ENCODE results near the gene FABP6. TPM values are rescaled to one million over a fixed set of nuclear protein-coding genes. Genes with fewer than 3 reads are reported as not detected.

The FABP6 gene
- total RNA-seq, 1 donor from 2014 or later, result not detected

- DNase-seq, result no peak
- POLR2A ChIA-PET, result no interaction called here
- H3K27ac Mint-ChIP-seq, result no peak overlapping the region
- intact Hi-C loops (cut with micrococcal nuclease), result no loop called here
- no peaks in the 10 kb centered on the region for H3K27me3 Mint-ChIP-seq
- no peaks in the 10 kb centered on the region for H3K36me3 Mint-ChIP-seq (ENCODE audit: low read depth)
- no peak for ATAC-seq (ENCODE audit: low read depth)
- H3K4me1 Mint-ChIP-seq, result no peaks in the 10 kb centered on the region
- TF ChIP-seq CTCF (IDR thresholded peaks at IDR 0.05), result no peak
- no peak overlapping the region for H3K4me3 Mint-ChIP-seq
- no peaks in the 10 kb centered on the region for H3K9me3 Mint-ChIP-seq
- CTCF ChIA-PET, result no interaction called here
Observed at GRCh38 chr5:160280384-160281095, 51.2 kb downstream of the FABP6 start.

GRCh38 chr5:160281275-160281674 lies 52.0 kb downstream of the FABP6 start:
- no peak overlapping the region for H3K4me3 Mint-ChIP-seq
- no peaks in the 10 kb centered on the region for H3K36me3 Mint-ChIP-seq (ENCODE audit: low read depth)
- no peak overlapping the region for H3K27ac Mint-ChIP-seq
- DNase-seq (no peak), ATAC-seq (ENCODE audit: low read depth) (no peak)
- CTCF ChIA-PET, result no interaction called here
- peaks cover 3% of the 10 kb centered on the region for H3K27me3 Mint-ChIP-seq
- POLR2A ChIA-PET, result no interaction called here
- intact Hi-C loops (cut with micrococcal nuclease), result no loop called here
- TF ChIP-seq CTCF (IDR thresholded peaks at IDR 0.05), result no peak
- no peaks in the 10 kb centered on the region for H3K9me3 Mint-ChIP-seq
- H3K4me1 Mint-ChIP-seq, result no peaks in the 10 kb centered on the region

- H3K36me3 Mint-ChIP-seq (ENCODE audit: low read depth), result no peaks in the 10 kb centered on the region
- intact Hi-C loops (cut with micrococcal nuclease), result no loop called here
- no peak for TF ChIP-seq CTCF (IDR thresholded peaks at IDR 0.05)
- DNase-seq, result no peak
- no peak for ATAC-seq (ENCODE audit: low read depth)
- no peaks in the 10 kb centered on the region for H3K9me3 Mint-ChIP-seq
- peaks cover 5% of the 10 kb centered on the region for H3K27me3 Mint-ChIP-seq
- H3K4me3 Mint-ChIP-seq, result no peak overlapping the region
- ChIA-PET POLR2A (no interaction called here), CTCF (no interaction called here)
- H3K27ac Mint-ChIP-seq, result no peak overlapping the region
- H3K4me1 Mint-ChIP-seq, result no peaks in the 10 kb centered on the region
Observed at GRCh38 chr5:160284291-160284873, 55.1 kb downstream of the FABP6 start.

- intact Hi-C loops (cut with micrococcal nuclease), result no loop called here
- Mint-ChIP-seq H3K4me1 (no peaks in the 10 kb centered on the region), H3K4me3 (no peak overlapping the region), H3K27ac (no peak overlapping the region), H3K9me3 (no peaks in the 10 kb centered on the region), H3K27me3 (peaks cover 5% of the 10 kb centered on the region), H3K36me3 (ENCODE audit: low read depth) (no peaks in the 10 kb centered on the region)
- CTCF ChIA-PET, result no interaction called here
- ATAC-seq (ENCODE audit: low read depth) (no peak), DNase-seq (no peak)
- TF ChIP-seq CTCF (IDR thresholded peaks at IDR 0.05), result no peak
- POLR2A ChIA-PET, result no interaction called here
Observed at GRCh38 chr5:160285316-160285715, 56.0 kb downstream of the FABP6 start.

GRCh38 chr5:160286947-160287346 lies 57.6 kb downstream of the FABP6 start:
- intact Hi-C loops (cut with micrococcal nuclease), result no loop called here
- TF ChIP-seq CTCF (IDR thresholded peaks at IDR 0.05), result no peak
- H3K27me3 Mint-ChIP-seq, result peaks cover 5% of the 10 kb centered on the region
- no peak overlapping the region for H3K4me3 Mint-ChIP-seq
- H3K4me1 Mint-ChIP-seq, result no peaks in the 10 kb centered on the region
- H3K9me3 Mint-ChIP-seq, result no peaks in the 10 kb centered on the region
- H3K27ac Mint-ChIP-seq, result no peak overlapping the region
- H3K36me3 Mint-ChIP-seq (ENCODE audit: low read depth), result no peaks in the 10 kb centered on the region
- ATAC-seq (ENCODE audit: low read depth) (no peak), DNase-seq (no peak)
- CTCF ChIA-PET, result no interaction called here
- POLR2A ChIA-PET, result no interaction called here
